NCI-H526 (cell line): ENCODE measurements around the gene FAM237A.

Source experiments
- DNase-seq, 2 experiments: peaks; one replicate each; lab custom pipeline; 2025; lab: John Stamatoyannopoulos, UW

The FAM237A gene

GRCh38 chr2:206642075-206643025 lies at the start of gene FAM237A:
Gene FAM237A (plus strand): TSS chr2:206642487. CDS start chr2:206644237, 1,750 bp downstream.
- DNase-seq = no peak

GRCh38 chr2:206597717-206598218 lies 44.5 kb upstream of the FAM237A start:
- no peak for DNase-seq

- no peak for DNase-seq
These were observed 39.0 kb upstream of the FAM237A start for GRCh38 chr2:206603243-206603642.

GRCh38 chr2:206610451-206610850 lies 31.8 kb upstream of the FAM237A start:
- no peak for DNase-seq

GRCh38 chr2:206611191-206611590 lies 31.1 kb upstream of the FAM237A start:
- DNase-seq = no peak

DNA sequence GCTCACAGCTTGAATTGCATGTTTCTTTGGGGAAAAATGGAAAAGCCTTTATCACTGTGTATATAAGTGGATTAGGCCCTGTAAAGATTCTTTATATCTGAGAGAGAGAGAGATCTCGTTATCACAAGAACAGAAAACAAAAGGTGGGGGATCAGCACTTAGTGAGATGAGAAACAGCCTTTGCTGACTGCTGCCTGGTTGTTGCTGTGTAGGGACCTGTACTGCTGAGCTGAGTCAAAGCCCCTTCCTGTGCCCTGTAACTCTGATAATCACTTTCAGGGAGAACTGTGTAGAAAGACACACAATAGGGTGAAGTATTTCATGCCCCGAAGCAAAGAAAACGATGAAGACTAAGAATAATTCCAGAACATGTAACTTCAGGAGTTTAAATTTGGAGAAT lies 30.6 kb upstream of the FAM237A start:
- DNase-seq = no peak

DNA sequence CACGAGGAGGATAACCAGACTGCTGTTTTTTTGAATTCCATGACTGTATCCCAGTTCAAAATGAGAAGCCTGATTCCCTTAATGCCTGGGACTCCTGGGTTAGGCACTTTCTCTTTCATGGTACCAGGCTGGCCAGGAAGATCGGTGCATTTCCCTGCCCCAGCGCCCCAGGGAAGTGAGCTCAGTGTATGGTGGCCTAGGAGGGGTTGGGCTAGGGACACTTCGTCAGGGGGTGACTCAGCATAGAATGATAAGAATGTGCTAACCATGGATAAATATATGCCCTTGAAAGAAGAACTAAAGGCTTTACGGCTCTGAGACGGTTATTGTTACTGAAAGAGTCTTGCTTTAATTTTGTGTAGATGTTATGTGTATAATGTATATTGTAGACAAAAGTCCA lies 27.5 kb upstream of the FAM237A start:
- no peak for DNase-seq

DNA sequence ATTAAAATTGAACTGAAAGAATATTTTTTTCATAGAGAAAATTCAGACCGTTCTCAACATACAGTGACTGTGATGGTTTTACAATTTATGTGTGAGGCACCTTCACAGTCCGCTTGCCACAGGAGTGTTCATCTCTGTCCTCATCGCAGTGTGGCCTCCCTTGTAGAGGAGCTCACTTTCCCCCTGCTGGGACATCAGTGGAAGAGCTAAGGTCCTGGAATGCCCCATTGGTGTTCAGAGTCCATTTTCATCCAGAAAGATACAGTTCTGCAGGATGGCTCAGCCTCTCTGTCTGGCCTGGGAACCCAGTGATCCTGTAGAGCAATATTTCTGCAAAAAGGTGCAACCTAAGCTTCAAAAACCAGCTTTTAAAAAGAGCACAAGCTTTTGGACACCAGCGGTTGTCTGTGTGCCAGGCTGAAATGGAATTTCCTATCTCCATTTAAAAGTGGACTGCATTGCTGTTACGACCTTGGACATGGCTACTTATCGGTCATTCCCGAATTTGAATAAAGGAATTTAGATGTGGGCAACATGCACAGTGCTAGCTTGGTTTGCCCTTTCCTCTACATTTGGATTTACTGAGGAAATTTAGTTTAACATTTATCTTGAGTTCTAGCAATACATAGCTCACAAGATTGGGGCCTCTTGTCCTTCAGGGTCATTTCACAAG lies 26.7 kb upstream of the FAM237A start:
- DNase-seq = no peak

- DNase-seq = no peak
These were observed 26.1 kb upstream of the FAM237A start for GRCh38 chr2:206616151-206616550.

DNA sequence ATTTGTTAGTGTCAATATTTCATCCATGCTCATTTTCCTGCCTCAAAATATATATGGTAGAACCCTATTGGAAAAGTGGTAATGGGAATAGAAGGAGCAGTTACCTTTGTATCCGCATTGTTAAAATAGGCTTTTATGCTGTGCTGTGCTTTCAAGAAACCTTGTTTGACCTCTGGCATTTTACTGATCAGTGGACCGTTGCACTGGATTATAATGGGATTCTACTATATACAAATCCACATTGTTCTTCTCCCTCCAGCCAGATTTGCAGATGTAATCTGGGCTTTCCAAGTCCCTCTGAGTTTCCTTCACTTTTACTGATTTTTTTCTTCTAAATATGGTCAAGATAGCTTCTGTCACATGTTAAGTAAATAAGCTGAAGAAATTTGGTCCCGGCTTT lies 23.3 kb upstream of the FAM237A start:
- peak in 1 of 2 experiments; percentile 14 for DNase-seq

GRCh38 chr2:206626108-206626507 lies 16.2 kb upstream of the FAM237A start:
- DNase-seq = no peak

DNA sequence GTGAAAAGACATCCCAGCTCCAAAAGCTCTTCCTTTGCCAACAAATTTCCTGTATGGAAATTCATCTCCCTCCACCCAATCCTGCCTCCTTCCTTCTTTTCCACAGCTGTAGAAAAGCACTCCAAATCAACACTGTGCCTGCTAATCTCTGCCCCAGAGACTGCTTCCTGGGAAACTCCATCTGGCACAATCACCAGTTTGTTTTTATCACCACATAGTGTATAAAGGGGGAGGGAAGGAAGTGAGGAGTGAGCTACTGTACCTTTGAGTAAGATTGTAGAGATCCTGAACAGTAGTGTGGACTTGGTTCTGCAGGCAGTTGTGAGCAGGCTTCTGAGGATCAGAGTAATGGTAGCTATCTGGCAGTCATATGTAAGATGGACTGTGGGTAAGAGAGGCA lies 14.7 kb upstream of the FAM237A start:
- no peak for DNase-seq

DNA sequence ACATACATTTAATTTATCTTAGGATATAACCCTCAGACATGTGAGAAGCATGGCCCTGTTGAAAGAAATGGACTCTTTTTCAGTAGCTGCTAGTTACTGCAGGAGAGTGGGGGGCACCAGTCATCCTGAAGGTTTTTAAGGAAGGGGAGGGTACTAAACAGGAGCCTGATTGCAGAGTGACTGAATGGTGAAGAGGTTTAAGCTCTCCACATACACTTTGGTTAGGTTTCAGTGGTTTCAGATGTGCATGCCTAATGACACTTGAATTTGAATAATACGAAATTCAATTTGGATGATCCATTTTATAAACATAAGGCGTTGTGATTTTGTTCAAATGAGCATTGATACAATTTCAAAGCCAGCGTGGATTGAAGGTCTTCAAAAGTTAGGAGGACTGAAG lies 10.9 kb upstream of the FAM237A start:
- DNase-seq = no peak

- no peak for DNase-seq
These were observed 7.3 kb upstream of the FAM237A start for GRCh38 chr2:206635015-206635414.

DNA sequence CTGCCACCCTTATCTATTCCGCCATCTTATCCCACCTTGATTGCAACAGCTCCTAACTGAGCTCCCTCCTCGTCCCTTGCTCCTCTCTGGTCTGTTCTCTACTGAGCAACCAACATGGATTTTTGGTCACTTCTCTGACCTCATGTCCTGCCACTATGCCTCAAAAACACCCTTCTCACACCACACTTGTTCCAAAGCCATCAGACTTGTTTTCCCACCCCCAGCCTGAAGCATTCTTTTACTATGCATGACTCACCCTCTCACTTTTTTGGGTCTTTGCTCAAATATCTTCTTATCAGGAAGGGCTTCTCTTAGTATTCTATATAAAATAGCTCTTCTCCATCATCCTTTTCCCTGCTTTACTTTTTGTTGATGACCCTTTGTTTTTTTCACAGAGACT lies 2.7 kb upstream of the FAM237A start:
- DNase-seq = no peak

DNA sequence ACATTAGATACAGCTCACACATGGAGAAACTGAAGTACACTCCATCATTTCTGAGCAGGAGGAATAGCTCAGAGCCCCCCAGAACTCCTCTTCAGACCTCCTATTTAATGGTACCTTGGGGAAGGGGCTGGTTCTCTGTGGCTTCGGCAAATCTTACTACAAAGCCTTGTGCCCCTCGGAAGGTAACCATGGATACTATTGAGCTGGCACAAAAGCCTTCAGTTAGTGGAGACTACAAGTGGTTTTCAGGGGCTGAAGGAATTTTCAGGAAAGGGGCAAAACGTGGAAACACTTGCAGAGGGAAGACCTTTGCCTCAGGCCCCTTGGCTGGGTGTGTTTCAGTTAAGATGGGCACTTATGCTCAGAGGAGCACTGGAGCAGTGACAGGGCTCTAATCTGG lies 1.1 kb upstream of the FAM237A start:
- DNase-seq = no peak

DNA sequence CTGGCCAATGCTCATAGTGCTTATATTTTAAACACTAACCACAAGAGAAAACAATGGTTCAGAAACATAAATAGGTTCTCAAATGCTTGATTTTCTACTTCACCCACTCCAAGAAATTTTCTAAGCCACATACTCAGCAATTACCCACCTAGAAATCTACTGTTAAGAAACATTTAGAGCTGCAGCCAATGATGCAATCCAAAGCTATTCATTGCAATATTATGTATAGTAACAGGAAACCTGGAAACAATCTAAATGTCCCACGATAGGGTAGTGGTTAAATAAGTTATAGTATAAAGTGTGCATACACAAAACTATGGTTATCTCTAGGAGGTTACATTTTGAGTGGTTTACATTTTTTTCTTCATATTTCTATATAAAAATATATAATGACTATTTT lies 5.7 kb downstream of the FAM237A start:
- no peak for DNase-seq

GRCh38 chr2:206657087-206657486 lies 14.8 kb downstream of the FAM237A start:
- DNase-seq = no peak

DNA sequence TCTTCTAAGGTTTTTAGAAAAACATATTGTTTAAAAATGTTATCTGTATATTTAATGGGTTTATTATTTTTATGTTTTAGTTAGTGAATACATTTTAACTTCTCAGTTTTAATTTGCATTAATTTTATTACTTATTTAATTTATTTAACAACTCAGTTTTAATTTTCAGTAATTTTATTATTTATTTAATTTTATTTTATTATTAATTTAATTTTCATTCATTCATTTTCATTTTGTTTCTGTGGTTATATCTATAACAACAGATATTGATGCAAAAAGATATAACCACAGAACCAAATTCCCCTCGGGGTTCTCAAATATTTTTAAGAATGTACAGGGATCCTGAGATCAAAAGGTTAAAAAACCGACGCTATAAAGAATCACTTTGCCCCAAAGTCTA lies 23.0 kb downstream of the FAM237A start:
- no peak for DNase-seq

- no peak for DNase-seq
These were observed 28.4 kb downstream of the FAM237A start for GRCh38 chr2:206670531-206671319.

DNA sequence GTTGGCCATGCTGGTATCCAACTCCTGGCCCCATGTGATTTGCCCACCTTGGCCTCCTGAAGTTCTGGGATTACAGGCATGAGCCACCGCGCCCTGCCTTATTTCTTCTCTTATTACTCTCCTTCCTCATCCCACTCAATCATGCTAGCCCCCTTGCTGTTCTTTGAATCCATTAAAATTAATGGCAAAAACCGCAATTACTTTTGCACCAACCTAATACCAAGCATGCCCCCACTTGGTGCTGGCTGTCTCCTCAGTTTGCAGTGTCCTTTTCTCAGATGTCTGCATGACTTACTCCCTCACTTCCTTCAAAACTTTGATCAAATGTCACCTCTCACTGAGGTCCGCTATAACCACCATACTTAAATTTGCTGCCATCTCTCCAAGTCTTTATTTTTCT lies 41.3 kb downstream of the FAM237A start:
- no peak for DNase-seq

DNA sequence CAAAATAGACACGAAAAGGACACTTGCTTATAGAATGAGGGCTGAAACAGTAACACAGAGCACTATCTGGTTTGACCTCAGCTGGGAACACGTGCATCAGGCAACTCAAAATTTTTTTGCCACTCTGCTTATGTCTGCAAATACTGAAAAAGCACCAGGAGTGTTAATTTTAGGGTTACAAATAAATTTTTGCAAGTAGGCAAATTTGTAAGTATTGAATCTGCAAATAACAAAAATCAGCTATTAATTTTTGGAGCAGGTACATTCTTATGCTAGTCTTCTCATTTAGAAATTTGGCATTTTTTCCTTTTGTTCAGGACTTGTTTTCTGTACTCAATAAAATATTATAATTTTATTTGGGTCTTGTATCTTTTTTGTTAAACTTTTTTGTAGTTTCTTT lies 46.2 kb downstream of the FAM237A start:
- no peak for DNase-seq
